ENCODE data around the gene SETD3. TPM values are rescaled to one million over a fixed set of nuclear protein-coding genes. Genes with fewer than 3 reads are reported as not detected.

Gene SETD3
- total RNA-seq, 1 experiment from 2014 or later: 46.8 TPM

GRCh38 chr14:99383472-99384449, 96.9 kb downstream of the SETD3 start:
- H3K9me2 ChIP-seq (replicated peaks; ENCODE audit: low read length): no peaks in the 10 kb centered on the region
- TF ChIP-seq EZH2phosphoT487 (IDR thresholded peaks at IDR 0.05; ENCODE audit: borderline replicate concordance, low read length) (no peak), EZH2 (IDR thresholded peaks at IDR 0.05; ENCODE audit: low read length, unreplicated experiment) (no peak), CTCF (conservative IDR thresholded peaks at IDR 0.05; ENCODE audit: low read depth, low read length) (no peak)
- peaks cover 17% of the 10 kb centered on the region for H3K4me1 ChIP-seq (ENCODE audit: insufficient read depth, low read length)
- 0 out of 2 replicates have a peak overlapping the region, but pooled peaks have one; percentile 35 for H2AFZ ChIP-seq (ENCODE audit: low read length)
- peak overlapping the region; percentile 23; the same call in 1 of the 2 replicates for H3K27ac ChIP-seq (ENCODE audit: low read length)
- intact Hi-C loops (cut with micrococcal nuclease): no loop called here
- ATAC-seq (no peak; the same call in 1 of the 2 replicates), DNase-seq (no peak)
- CTCF ChIA-PET: no interaction called here
- H3K4me3 ChIP-seq (ENCODE audit: low read length): no peak overlapping the region
- H3K27me3 ChIP-seq (ENCODE audit: low read length): no peaks in the 10 kb centered on the region
- no peaks in the 10 kb centered on the region for H3K79me2 ChIP-seq (ENCODE audit: low read length)
- H3K9ac ChIP-seq (ENCODE audit: low read length): no peak overlapping the region
- BruUV-seq (replicated peaks): no TSS peak
- H3F3A ChIP-seq (ENCODE audit: low read length, unreplicated experiment): no peaks in the 10 kb centered on the region
- H3K36me3 ChIP-seq (ENCODE audit: low read depth, low read length): no peaks in the 10 kb centered on the region
- no peaks in the 10 kb centered on the region for H3K9me3 ChIP-seq (ENCODE audit: low read length)
- POLR2A ChIA-PET (ENCODE audit: unreplicated experiment): no interaction called here
- peak overlapping the region; percentile 29; the same call in 1 of the 2 replicates for H3K4me2 ChIP-seq (ENCODE audit: low read length)
- H4K20me1 ChIP-seq (ENCODE audit: low read length): no peaks in the 10 kb centered on the region

- peak; percentile 76 for ATAC-seq
- POLR2A ChIA-PET (ENCODE audit: unreplicated experiment): no interaction called here
- Histone ChIP-seq H4K20me1 (ENCODE audit: low read length) (no peaks in the 10 kb centered on the region), H3F3A (ENCODE audit: low read length, unreplicated experiment) (no peaks in the 10 kb centered on the region), H3K9me3 (ENCODE audit: low read length) (no peaks in the 10 kb centered on the region), H3K27ac (ENCODE audit: low read length) (peak overlapping the region; percentile 23; the same call in 1 of the 2 replicates), H3K9me2 (replicated peaks; ENCODE audit: low read length) (no peaks in the 10 kb centered on the region), H3K27me3 (ENCODE audit: low read length) (no peaks in the 10 kb centered on the region), H3K9ac (ENCODE audit: low read length) (no peak overlapping the region), H3K4me2 (ENCODE audit: low read length) (peak overlapping the region; percentile 29; the same call in 1 of the 2 replicates), H3K4me3 (ENCODE audit: low read length) (no peak overlapping the region), H3K36me3 (ENCODE audit: low read depth, low read length) (no peaks in the 10 kb centered on the region), H3K79me2 (ENCODE audit: low read length) (no peaks in the 10 kb centered on the region), H3K4me1 (ENCODE audit: insufficient read depth, low read length) (peaks cover 21% of the 10 kb centered on the region), H2AFZ (ENCODE audit: low read length) (0 out of 2 replicates have a peak overlapping the region, but pooled peaks have one; percentile 35)
- TF ChIP-seq EZH2 (IDR thresholded peaks at IDR 0.05; ENCODE audit: low read length, unreplicated experiment): no peak
- TF ChIP-seq CTCF (conservative IDR thresholded peaks at IDR 0.05; ENCODE audit: low read depth, low read length): no peak
- no peak for TF ChIP-seq EZH2phosphoT487 (IDR thresholded peaks at IDR 0.05; ENCODE audit: borderline replicate concordance, low read length)
- CTCF ChIA-PET: no interaction called here
- DNase-seq: peak; percentile 78
- no TSS peak for BruUV-seq (replicated peaks)
- intact Hi-C loops (cut with micrococcal nuclease): no loop called here
Measured at GRCh38 chr14:99382781-99383471, 97.7 kb downstream of the SETD3 start.
